HepG2 (cell line): Measurements from ENCODE around the gene GGT7. TPM values are rescaled to one million over a fixed set of nuclear protein-coding genes. Genes with fewer than 3 reads are reported as not detected.

Experiments used
- ARID2 ChIP-seq: sonication (generic); formaldehyde crosslinking; IDR thresholded peaks from 2 replicates; pipeline ENCODE4 v1.8.1; 2022; ENCODE audit warnings: mild to moderate bottlenecking, missing genetic modification reagents, borderline replicate concordance
- ATF7 ChIP-seq, 2 experiments: fragments of 450-650 bp in 1 of 2; sonication (generic) in 1 of 2; formaldehyde crosslinking in 1 of 2; IDR thresholded peaks; 2 replicates each; pipeline versions ENCODE4 v1.4.0 to v1.6.1; 2016 to 2020; ENCODE audit warnings: antibody characterized with exemption in 1 of 2, mild to moderate bottlenecking in 1 of 2, missing genetic modification reagents in 1 of 2
- KAT2B ChIP-seq: fragments of 150-350 bp; IDR thresholded peaks from 2 replicates; pipeline ENCODE4 v1.6.1; 2014; ENCODE audit warnings: low read depth, low read length, borderline replicate concordance
- KAT8 ChIP-seq: IDR thresholded peaks from 2 replicates; pipeline ENCODE4 v1.6.1; 2016; ENCODE audit warnings: missing genetic modification reagents, missing compliant biosample characterization
- KLF9 ChIP-seq: IDR thresholded peaks from 2 replicates; pipeline ENCODE4 v1.6.1; 2016; ENCODE audit warnings: low read depth
- MEIS2 ChIP-seq: sonication (generic); formaldehyde crosslinking; IDR thresholded peaks from 2 replicates; pipeline ENCODE4 v1.9.0; 2021; ENCODE audit warnings: mild to moderate bottlenecking, missing genetic modification reagents
- MTERF4 ChIP-seq: sonication (generic); formaldehyde crosslinking; IDR thresholded peaks from 2 replicates; pipeline ENCODE4 v1.8.0; 2023; ENCODE audit warnings: mild to moderate bottlenecking, missing genetic modification reagents
- NFE2 ChIP-seq: sonication (generic); formaldehyde crosslinking; IDR thresholded peaks from 2 replicates; pipeline ENCODE4 v1.4.0; 2020; ENCODE audit warnings: missing genetic modification reagents
- NONO ChIP-seq, 2 experiments: fragments of 450-650 bp in 1 of 2; sonication (generic) in 1 of 2; formaldehyde crosslinking in 1 of 2; IDR thresholded peaks in 1 of 2; conservative IDR thresholded peaks in 1 of 2; 2 replicates each; pipeline versions ENCODE4 v1.6.1 to v1.8.0; 2017 to 2022; ENCODE audit warnings: mild to moderate bottlenecking in 1 of 2, missing genetic modification reagents in 1 of 2, moderate library complexity in 1 of 2
- PCBP1 ChIP-seq: fragments of 200-400 bp; formaldehyde crosslinking; IDR thresholded peaks from 2 replicates; pipeline ENCODE4 v1.6.1; 2017; ENCODE audit warnings: mild to moderate bottlenecking, low read depth, low read length, borderline replicate concordance
- POLR2AphosphoS5 ChIP-seq: IDR thresholded peaks from 2 replicates; pipeline ENCODE4 v1.6.1; 2012; ENCODE audit warnings: low read depth, low read length
- SALL2 ChIP-seq: sonication (generic); formaldehyde crosslinking; IDR thresholded peaks from 2 replicates; pipeline ENCODE4 v1.8.1; 2023; ENCODE audit warnings: mild to moderate bottlenecking, missing genetic modification reagents, inconsistent platforms
- SMAD3 ChIP-seq: sonication (generic); formaldehyde crosslinking; IDR thresholded peaks from 2 replicates; pipeline ENCODE4 v1.4.0; 2020; ENCODE audit warnings: missing genetic modification reagents
- SNAPC2 ChIP-seq: sonication (generic); formaldehyde crosslinking; IDR thresholded peaks from 2 replicates; pipeline ENCODE4 v1.8.1; 2022; ENCODE audit warnings: mild to moderate bottlenecking, missing genetic modification reagents
- ZNF232 ChIP-seq: sonication (generic); formaldehyde crosslinking; IDR thresholded peaks from 2 replicates; pipeline ENCODE4 v1.4.0; 2020; ENCODE audit warnings: missing genetic modification reagents, borderline replicate concordance
- ZNF280D ChIP-seq: sonication (generic); formaldehyde crosslinking; IDR thresholded peaks from 2 replicates; pipeline ENCODE4 v1.5.1; 2020; ENCODE audit warnings: mild to moderate bottlenecking, missing genetic modification reagents
- ZNF430 ChIP-seq: sonication (generic); formaldehyde crosslinking; IDR thresholded peaks from 2 replicates; pipeline ENCODE4 v1.9.0; 2021; ENCODE audit warnings: mild to moderate bottlenecking, missing genetic modification reagents
- ZNF432 ChIP-seq: sonication (generic); formaldehyde crosslinking; IDR thresholded peaks from 2 replicates; pipeline ENCODE4 v1.5.0; 2020; ENCODE audit warnings: missing genetic modification reagents, mild to moderate bottlenecking, borderline replicate concordance
- ZNF441 ChIP-seq: sonication (generic); formaldehyde crosslinking; IDR thresholded peaks from 2 replicates; pipeline ENCODE4 v1.7.0; 2021; ENCODE audit warnings: missing genetic modification reagents, borderline replicate concordance
- ZNF510 ChIP-seq: sonication (generic); formaldehyde crosslinking; IDR thresholded peaks from 2 replicates; pipeline ENCODE4 v1.4.0; 2020; ENCODE audit warnings: low read depth, mild to moderate bottlenecking, missing genetic modification reagents
- ZNF652 ChIP-seq: IDR thresholded peaks from 2 replicates; pipeline ENCODE4 v1.6.1; 2016; ENCODE audit warnings: low read depth, borderline replicate concordance
- polyA plus RNA-seq, 8 experiments: library from polyadenylated mRNA; depleted of rRNA in 3 of 8; stranded (reverse) in 7 of 8; unstranded in 1 of 8; fragments of >200 nt; fragmentation: Illumina TruSeq in 4 of 8; extraction: Trizol in 4 of 8; gene quantifications; 2 replicates each; pipeline versions ENCODE4 v1.2.1 to v1.2.3, GENCODE V29; 2011 to 2016; ENCODE audit warnings: low read depth in 4 of 8, missing spikeins in 1 of 8, mixed read lengths in 1 of 8; ENCODE audit not compliant: insufficient read depth in 1 of 8
- total RNA-seq, 5 experiments: library from RNA; depleted of rRNA; stranded (reverse); fragments of >200 nt; fragmentation: Illumina TruSeq; extraction: Trizol; gene quantifications; 2 replicates each; pipeline ENCODE4 v1.2.3, GENCODE V29; 2016; ENCODE audit warnings: low read depth in 1 of 5
- TF ChIP-seq, protein P1 (sequence below): sonication (generic); formaldehyde crosslinking; IDR thresholded peaks from 2 replicates; pipeline ENCODE4 v1.8.0; 2022; ENCODE audit warnings: mild to moderate bottlenecking, missing genetic modification reagents; ENCODE audit not compliant: insufficient replicate concordance
- TF ChIP-seq, protein P2 (sequence below): sonication (generic); formaldehyde crosslinking; IDR thresholded peaks from 2 replicates; pipeline ENCODE4 v1.4.0; 2020; ENCODE audit warnings: missing genetic modification reagents, borderline replicate concordance

GGT7 gene
- total and polyA plus RNA-seq, 2 of the 13 experiments (the other 11 are each of a cell fraction or from before 2014, with no cell fraction given): 6.6 to 23.0 TPM

DNA sequence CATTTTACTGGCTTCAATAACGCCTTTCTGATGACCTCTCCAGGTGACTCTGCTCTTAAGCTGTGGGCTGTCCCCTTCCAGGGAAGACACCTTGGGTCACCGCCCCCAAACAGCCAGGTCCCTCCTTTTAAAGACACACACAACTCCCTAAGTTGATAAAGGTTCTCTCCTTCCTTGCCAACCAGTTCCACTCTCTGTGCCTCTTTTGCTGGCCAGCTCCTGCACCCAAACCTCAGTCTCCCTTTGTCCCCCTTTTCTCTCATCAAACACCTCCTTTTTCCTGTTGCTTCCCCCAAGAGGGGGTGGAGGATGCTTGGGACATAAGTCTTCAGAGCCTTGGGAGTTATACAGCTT is 48.2 kb downstream of the GGT7 start (continued):
- TF ChIP-seq, protein P1, sequence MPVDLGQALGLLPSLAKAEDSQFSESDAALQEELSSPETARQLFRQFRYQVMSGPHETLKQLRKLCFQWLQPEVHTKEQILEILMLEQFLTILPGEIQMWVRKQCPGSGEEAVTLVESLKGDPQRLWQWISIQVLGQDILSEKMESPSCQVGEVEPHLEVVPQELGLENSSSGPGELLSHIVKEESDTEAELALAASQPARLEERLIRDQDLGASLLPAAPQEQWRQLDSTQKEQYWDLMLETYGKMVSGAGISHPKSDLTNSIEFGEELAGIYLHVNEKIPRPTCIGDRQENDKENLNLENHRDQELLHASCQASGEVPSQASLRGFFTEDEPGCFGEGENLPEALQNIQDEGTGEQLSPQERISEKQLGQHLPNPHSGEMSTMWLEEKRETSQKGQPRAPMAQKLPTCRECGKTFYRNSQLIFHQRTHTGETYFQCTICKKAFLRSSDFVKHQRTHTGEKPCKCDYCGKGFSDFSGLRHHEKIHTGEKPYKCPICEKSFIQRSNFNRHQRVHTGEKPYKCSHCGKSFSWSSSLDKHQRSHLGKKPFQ (CRISPR knock-in tag): no peak
- no peak for TF ChIP-seq PCBP1
- TF ChIP-seq ZNF432: no peak
- no peak for TF ChIP-seq ATF7 (IDR thresholded peaks at IDR 0.05)
- TF ChIP-seq ATF7 (CRISPR knock-in tag; IDR thresholded peaks at IDR 0.05): no peak
- TF ChIP-seq MEIS2 (CRISPR knock-in tag): no peak
- no peak for TF ChIP-seq ZNF652 (CRISPR knock-in tag)
- TF ChIP-seq ZNF232 (CRISPR knock-in tag): no peak
- 0 out of 2 replicates have a peak, but pooled peaks have one; percentile 7 for TF ChIP-seq MTERF4
- TF ChIP-seq ARID2: 0 out of 2 replicates have a peak, but pooled peaks have one; percentile 31
- TF ChIP-seq NONO (IDR thresholded peaks at IDR 0.05): no peak
- no peak for TF ChIP-seq NONO (CRISPR knock-in tag; conservative IDR thresholded peaks at IDR 0.05)
- TF ChIP-seq ZNF441 (CRISPR knock-in tag): no peak
- TF ChIP-seq KAT2B: no peak
- no peak for TF ChIP-seq NFE2 (CRISPR knock-in tag)
- TF ChIP-seq POLR2AphosphoS5: peak; percentile 75
- peak; percentile 19; the same call in 1 of the 2 replicates for TF ChIP-seq KAT8 (CRISPR knock-in tag)
- TF ChIP-seq SNAPC2 (CRISPR knock-in tag): no peak
- no peak for TF ChIP-seq KLF9 (CRISPR knock-in tag)
- TF ChIP-seq SMAD3 (CRISPR knock-in tag): 0 out of 2 replicates have a peak, but pooled peaks have one; percentile 19
- no peak for TF ChIP-seq ZNF510 (CRISPR knock-in tag)
- peak; percentile 43; the same call in 1 of the 2 replicates for TF ChIP-seq ZNF430
- TF ChIP-seq, protein P2, sequence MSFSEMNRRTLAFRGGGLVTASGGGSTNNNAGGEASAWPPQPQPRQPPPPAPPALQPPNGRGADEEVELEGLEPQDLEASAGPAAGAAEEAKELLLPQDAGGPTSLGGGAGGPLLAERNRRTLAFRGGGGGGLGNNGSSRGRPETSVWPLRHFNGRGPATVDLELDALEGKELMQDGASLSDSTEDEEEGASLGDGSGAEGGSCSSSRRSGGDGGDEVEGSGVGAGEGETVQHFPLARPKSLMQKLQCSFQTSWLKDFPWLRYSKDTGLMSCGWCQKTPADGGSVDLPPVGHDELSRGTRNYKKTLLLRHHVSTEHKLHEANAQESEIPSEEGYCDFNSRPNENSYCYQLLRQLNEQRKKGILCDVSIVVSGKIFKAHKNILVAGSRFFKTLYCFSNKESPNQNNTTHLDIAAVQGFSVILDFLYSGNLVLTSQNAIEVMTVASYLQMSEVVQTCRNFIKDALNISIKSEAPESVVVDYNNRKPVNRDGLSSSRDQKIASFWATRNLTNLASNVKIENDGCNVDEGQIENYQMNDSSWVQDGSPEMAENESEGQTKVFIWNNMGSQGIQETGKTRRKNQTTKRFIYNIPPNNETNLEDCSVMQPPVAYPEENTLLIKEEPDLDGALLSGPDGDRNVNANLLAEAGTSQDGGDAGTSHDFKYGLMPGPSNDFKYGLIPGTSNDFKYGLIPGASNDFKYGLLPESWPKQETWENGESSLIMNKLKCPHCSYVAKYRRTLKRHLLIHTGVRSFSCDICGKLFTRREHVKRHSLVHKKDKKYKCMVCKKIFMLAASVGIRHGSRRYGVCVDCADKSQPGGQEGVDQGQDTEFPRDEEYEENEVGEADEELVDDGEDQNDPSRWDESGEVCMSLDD (CRISPR knock-in tag): no peak
- no peak for TF ChIP-seq SALL2 (CRISPR knock-in tag)
- TF ChIP-seq ZNF280D (CRISPR knock-in tag): no peak
